H1 (cell line): ENCODE data around the gene PRMT2.

ENCODE experiments used
- CHD1 ChIP-seq: IDR thresholded peaks from 2 replicates; pipeline ENCODE4 v1.6.1; 2012; ENCODE audit warnings: low read depth, low read length, improper control_type of control experiment
- GABPA ChIP-seq: IDR thresholded peaks from 2 replicates; pipeline ENCODE4 v1.6.1; 2011; ENCODE audit warnings: mild to moderate bottlenecking, low read length, moderate library complexity, borderline replicate concordance; ENCODE audit not compliant: insufficient read depth
- JUND ChIP-seq: IDR thresholded peaks from 2 replicates; pipeline ENCODE4 v1.6.1; 2011; ENCODE audit warnings: mild to moderate bottlenecking, improper control_type of control experiment, low read length
- POLR2A ChIP-seq, 2 experiments: IDR thresholded peaks; 1 replicate in 1 of 2; 2 replicates in 1 of 2; pipeline ENCODE4 v1.6.1; 2011; ENCODE audit warnings: low read depth in 2 of 2, low read length in 2 of 2, mild to moderate bottlenecking in 2 of 2; ENCODE audit errors: control extremely low read depth in 1 of 2
- TF ChIP-seq, protein P1 (sequence below), 3 experiments: IDR thresholded peaks; 1 replicate in 2 of 3; 2 replicates in 1 of 3; pipeline versions ENCODE4 v1.5.1 to v1.6.1; 2011; ENCODE audit warnings: low read length in 3 of 3, mild to moderate bottlenecking in 3 of 3, inconsistent platforms in 2 of 3, low read depth in 1 of 3, moderate library complexity in 1 of 3; ENCODE audit not compliant: insufficient read depth in 1 of 3; ENCODE audit errors: control extremely low read depth in 1 of 3

DNA sequence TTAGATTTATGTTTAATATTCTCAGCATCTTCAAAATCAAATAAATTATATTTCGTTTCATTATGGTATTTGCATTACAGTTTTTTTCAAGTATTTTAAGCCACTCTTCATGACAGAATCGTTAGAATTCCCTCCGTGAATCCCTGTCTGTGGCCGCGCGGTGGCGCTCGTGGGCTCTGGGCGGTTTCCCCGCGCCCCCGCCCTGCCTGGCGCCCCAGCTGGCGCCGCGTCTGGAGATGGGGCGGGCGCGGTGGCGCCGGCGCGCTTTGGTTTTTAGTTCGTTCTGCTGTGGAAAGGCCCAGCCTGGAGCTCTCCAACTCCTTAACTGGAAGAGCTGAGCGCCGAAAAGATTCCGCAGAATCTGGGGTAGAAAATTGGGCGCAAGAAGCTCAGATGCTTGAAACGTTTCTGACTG lies 25.7 kb downstream of the PRMT2 start:
- TF ChIP-seq JUND (no peak), POLR2A (IDR thresholded peaks at IDR 0.05; ENCODE audit: control extremely low read depth in 1 of 2, low read depth in 2 of 2, low read length in 2 of 2) (no peak), CHD1 (no peak), GABPA (no peak)
- TF ChIP-seq, protein P1, sequence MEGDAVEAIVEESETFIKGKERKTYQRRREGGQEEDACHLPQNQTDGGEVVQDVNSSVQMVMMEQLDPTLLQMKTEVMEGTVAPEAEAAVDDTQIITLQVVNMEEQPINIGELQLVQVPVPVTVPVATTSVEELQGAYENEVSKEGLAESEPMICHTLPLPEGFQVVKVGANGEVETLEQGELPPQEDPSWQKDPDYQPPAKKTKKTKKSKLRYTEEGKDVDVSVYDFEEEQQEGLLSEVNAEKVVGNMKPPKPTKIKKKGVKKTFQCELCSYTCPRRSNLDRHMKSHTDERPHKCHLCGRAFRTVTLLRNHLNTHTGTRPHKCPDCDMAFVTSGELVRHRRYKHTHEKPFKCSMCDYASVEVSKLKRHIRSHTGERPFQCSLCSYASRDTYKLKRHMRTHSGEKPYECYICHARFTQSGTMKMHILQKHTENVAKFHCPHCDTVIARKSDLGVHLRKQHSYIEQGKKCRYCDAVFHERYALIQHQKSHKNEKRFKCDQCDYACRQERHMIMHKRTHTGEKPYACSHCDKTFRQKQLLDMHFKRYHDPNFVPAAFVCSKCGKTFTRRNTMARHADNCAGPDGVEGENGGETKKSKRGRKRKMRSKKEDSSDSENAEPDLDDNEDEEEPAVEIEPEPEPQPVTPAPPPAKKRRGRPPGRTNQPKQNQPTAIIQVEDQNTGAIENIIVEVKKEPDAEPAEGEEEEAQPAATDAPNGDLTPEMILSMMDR (IDR thresholded peaks at IDR 0.05; ENCODE audit: control extremely low read depth in 1 of 3, insufficient read depth in 1 of 3, low read depth in 1 of 3, low read length in 3 of 3): peak; percentile 72 to 84 (median 78)
